ENCODE measurements around the gene TRAPPC2L. TPM values are rescaled to one million over a fixed set of nuclear protein-coding genes. Genes with fewer than 3 reads are reported as not detected.
"Not testable (repeated sequence)": the region's sequence is repeated elsewhere in the genome, so short reads cannot be mapped to it uniquely, and the experiment has no call there.

TRAPPC2L gene
- total RNA-seq, 2 donors from 2014 or later = 32.0 to 35.2 TPM

DNA sequence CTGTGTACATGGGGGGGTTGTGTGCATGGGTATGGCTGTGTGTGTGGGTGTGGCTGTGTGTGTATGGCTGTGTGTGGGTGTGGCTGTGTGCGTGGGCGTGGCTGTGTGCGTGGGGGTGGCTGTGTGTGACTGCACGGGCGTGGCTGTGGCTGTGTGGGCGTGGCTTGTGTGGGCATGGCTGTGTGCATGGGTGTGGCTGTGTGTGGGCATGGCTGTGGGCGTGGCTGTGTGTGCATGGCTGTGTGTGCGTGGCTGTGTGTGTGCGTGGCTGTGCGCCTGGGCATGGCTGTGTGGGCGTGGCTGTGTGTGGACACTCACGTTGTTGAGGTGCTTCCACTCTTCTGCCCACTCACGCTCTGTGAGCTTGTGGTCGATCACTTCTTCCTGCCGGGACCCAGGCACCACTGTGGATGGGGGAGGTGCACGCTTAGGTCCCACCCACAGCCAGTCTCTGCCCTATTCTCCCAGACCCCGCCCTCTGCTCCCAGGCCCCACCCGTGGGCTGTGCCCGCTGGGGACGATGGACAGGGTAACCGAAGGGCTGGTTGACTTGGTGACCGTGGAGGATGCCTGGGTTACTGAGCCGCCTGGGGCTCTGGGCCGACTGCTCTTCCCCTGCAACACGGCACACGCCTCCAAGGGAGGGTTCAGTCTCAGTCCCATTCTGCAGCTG is 25.6 kb downstream of the TRAPPC2L start:
- H3K4me3 Mint-ChIP-seq = no peak overlapping the region
- H3K27ac Mint-ChIP-seq = no peak overlapping the region
- no peaks in the 10 kb centered on the region for H3K27me3 Mint-ChIP-seq (ENCODE audit: low read depth)
- ATAC-seq (replicated peaks in 1 of 2) (no peak), DNase-seq (no peak)
- H3K4me1 Mint-ChIP-seq (ENCODE audit: low read depth) = no peaks in the 10 kb centered on the region
- no peaks in the 10 kb centered on the region for H3K9me3 Mint-ChIP-seq
- H3K36me3 Mint-ChIP-seq (ENCODE audit: insufficient read depth in 2 of 2) = no peaks in the 10 kb centered on the region

DNA sequence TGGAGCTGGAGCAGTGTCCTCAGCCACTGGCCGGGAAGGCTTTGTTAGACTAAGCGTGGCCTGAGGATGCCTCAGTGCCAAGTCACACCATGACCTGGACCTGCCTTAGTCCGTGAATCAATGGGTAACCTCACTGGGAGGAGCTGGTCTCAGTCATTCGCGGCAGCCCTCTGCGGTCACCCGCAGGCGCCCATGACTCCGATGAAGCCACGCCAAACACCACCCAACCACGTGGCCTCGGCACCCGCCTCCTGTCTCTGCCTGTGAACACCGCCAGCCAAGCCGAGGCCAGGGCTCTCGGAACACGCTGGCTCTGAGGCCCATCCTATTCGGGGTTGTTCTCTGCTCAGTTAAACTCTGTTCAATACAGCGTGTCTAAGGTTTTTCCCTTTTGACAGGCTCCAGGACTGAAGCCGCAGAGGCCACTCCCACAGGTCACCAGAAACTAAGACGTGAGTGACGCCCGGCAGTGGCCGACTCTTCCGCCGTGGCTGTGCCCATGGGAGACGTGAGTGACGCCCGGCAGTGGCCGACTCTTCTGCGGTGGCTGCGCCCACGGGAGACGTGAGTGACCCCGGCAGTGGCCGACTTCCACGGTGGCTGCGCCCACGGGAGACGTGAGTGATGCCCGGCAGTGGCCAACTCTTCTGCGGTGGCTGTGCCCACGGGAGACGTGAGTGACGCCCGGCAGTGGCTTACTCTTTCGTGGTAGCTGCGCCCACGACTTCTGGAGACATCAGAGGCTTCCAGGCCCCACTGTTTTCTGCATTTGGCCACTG is 26.4 kb downstream of the TRAPPC2L start:
- no peak for ATAC-seq (replicated peaks in 1 of 2)
- no peaks in the 10 kb centered on the region for H3K36me3 Mint-ChIP-seq (ENCODE audit: insufficient read depth in 2 of 2)
- H3K27me3 Mint-ChIP-seq (ENCODE audit: low read depth) = no peaks in the 10 kb centered on the region
- H3K27ac Mint-ChIP-seq = no peak overlapping the region
- no peak overlapping the region for H3K4me3 Mint-ChIP-seq
- no peaks in the 10 kb centered on the region for H3K9me3 Mint-ChIP-seq
- no peaks in the 10 kb centered on the region for H3K4me1 Mint-ChIP-seq (ENCODE audit: low read depth)
- no peak for DNase-seq

DNA sequence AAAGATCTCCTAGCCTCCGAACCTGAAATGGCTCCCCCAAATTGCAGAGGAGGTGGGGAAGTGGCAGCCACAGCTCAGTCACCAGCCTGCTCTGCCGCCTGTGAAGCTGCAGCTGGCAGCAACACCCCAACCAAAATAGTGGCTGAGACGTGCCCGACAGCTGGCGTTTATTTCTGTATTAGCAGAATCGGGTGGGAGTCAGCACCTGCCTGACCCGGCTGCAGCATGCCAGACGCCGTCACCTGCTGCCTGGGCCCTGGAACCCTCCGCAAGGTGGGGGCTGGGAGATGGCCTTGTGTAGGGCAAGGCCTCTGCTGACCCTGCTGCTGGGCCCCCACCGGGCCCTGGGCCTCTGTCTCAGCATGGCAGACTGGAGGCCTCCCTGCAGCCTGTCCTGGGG is 27.0 kb downstream of the TRAPPC2L start:
- ATAC-seq (replicated peaks in 1 of 2) (no peak), DNase-seq (no peak)
- H3K9me3 Mint-ChIP-seq = no peaks in the 10 kb centered on the region
- no peaks in the 10 kb centered on the region for H3K36me3 Mint-ChIP-seq (ENCODE audit: insufficient read depth in 2 of 2)
- H3K27me3 Mint-ChIP-seq (ENCODE audit: low read depth) = no peaks in the 10 kb centered on the region
- H3K27ac Mint-ChIP-seq = no peak overlapping the region
- H3K4me3 Mint-ChIP-seq = no peak overlapping the region
- no peaks in the 10 kb centered on the region for H3K4me1 Mint-ChIP-seq (ENCODE audit: low read depth)

DNA sequence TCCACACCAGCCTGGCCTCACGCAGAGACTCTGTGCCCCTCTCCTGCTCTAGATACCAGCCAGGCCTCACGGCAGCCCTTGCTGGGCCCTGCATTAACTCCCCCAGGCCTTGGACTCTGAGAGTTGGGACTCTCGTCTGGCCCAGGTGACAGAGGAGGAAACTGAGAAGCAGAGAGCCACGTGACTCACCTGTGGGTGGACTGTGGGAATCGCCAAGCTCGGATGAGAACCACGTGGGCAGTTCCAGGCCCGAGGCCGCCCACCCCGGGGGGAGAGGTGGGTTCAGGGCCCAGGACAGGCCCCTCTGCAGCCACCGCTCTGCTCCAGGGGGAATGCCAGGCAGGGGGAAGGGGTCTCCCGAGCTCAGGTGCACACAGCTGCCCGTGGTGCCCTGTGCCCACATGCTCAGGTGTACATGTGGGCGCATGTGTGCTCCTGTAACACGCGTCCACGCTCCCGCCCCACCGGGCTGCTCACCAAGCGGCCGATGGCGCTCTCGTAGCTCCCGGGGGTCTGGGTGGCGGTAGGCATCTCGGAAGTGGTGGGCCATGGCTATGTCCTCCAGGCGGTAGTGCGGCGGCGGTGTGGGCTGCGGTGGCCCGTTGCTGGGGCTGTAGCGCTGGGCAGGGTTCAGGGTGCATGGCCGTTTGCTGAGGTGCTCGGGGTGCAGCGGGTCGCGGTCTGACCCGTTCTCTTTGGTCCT is 27.8 kb downstream of the TRAPPC2L start:
- Mint-ChIP-seq H3K27ac (no peak overlapping the region), H3K4me3 (no peak overlapping the region), H3K36me3 (ENCODE audit: insufficient read depth in 2 of 2) (no peaks in the 10 kb centered on the region), H3K9me3 (no peaks in the 10 kb centered on the region), H3K4me1 (ENCODE audit: low read depth) (no peaks in the 10 kb centered on the region), H3K27me3 (ENCODE audit: low read depth) (no peaks in the 10 kb centered on the region)
- DNase-seq (no peak), ATAC-seq (replicated peaks in 1 of 2) (no peak)

DNA sequence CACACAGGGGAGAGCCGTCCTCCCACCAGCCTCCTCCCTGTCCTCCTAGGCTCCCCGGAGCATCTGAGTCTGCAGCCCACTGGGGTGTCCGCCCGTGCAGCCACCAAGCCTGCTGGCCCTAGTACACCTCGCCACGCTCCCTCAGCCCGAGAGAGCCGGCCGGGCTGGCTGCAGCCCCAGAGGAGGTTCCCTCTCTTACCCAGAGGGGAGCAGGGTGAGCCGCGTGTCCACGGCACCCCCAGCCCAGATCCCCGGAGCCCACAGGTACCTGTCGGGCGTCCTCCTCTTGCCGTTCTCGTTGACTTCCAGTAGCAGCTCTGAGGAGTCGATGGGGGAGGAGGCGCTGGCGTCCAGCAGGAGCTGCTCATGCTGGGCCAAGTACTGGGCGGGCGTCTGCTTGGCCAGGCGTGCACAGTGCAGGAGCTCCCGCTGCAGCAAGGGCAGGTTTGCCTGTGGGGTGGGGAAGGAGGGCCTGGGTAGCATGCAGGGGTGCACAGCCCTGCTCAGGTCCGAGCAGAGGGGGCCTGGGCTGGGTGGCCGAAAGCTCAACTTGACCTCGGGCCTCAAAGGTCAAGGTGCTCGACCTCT is 28.9 kb downstream of the TRAPPC2L start:
- H3K9me3 Mint-ChIP-seq = no peaks in the 10 kb centered on the region
- no peaks in the 10 kb centered on the region for H3K36me3 Mint-ChIP-seq (ENCODE audit: insufficient read depth in 2 of 2)
- ATAC-seq (replicated peaks in 1 of 2) = no peak
- DNase-seq = no peak
- H3K4me3 Mint-ChIP-seq = no peak overlapping the region
- H3K27me3 Mint-ChIP-seq (ENCODE audit: low read depth) = no peaks in the 10 kb centered on the region
- no peak overlapping the region for H3K27ac Mint-ChIP-seq
- no peaks in the 10 kb centered on the region for H3K4me1 Mint-ChIP-seq (ENCODE audit: low read depth)

DNA sequence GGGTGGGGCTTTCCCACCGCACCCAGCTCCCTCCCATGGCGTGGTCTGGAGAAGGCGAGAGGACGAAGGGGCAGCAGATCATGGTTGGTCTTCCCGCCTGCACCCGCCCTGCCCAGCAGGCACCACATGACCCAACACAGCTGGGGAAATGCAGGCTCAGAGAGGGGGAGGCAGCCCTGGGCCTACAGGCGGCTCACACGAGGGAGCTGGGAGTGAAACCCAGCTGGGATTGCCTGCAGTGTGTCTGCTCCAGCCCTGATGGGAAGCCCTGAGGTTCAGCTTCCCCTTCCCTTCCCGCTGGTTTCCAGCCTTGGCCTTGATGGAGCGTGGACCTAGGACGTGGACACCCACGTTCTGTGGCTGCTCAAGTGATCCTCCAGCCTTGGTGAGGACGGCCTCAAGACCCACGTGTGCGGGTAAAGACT is 29.5 kb downstream of the TRAPPC2L start:
- no peaks in the 10 kb centered on the region for H3K9me3 Mint-ChIP-seq
- H3K27ac Mint-ChIP-seq = no peak overlapping the region
- H3K4me3 Mint-ChIP-seq = no peak overlapping the region
- no peaks in the 10 kb centered on the region for H3K4me1 Mint-ChIP-seq (ENCODE audit: low read depth)
- no peak for DNase-seq
- no peaks in the 10 kb centered on the region for H3K36me3 Mint-ChIP-seq (ENCODE audit: insufficient read depth in 2 of 2)
- no peaks in the 10 kb centered on the region for H3K27me3 Mint-ChIP-seq (ENCODE audit: low read depth)
- ATAC-seq (replicated peaks in 1 of 2) = no peak

DNA sequence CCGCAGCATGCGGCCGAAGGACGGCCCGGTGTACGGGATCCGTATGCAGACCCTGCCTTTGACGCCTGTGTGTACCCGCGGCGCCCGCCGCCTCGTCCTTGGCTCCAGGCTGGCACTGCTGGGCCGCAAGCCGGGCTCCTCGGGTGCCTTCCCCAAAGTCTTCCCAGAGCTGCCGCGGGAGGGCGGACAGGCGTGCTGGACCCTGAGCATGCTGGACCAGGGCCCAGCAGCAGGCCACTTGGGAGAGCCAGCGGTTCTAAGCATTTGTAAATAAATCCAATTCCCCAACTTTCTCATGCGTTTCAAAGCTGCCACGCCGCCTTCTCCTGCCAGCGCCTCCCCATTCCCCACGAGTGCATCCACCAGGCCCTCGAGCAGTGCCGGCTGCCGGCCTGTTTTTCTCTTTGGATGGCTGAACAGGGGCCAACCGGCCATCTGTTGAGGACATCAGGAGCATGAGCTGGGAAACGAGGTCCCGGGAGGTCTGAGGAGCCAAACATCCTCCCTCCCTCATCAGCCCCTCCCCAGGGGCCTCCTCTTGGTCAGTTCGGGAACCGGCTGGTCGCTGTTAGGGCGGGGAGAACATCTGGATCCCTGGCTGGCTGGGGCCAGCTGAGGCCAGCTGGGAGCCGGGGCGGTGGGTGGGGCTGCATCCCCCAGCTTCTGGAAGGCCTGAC is 30.1 kb downstream of the TRAPPC2L start:
- ATAC-seq (replicated peaks in 1 of 2) (no peak), DNase-seq (no peak)
- no peaks in the 10 kb centered on the region for H3K9me3 Mint-ChIP-seq
- no peaks in the 10 kb centered on the region for H3K4me1 Mint-ChIP-seq (ENCODE audit: low read depth)
- H3K27ac Mint-ChIP-seq = no peak overlapping the region
- H3K27me3 Mint-ChIP-seq (ENCODE audit: low read depth) = no peaks in the 10 kb centered on the region
- no peaks in the 10 kb centered on the region for H3K36me3 Mint-ChIP-seq (ENCODE audit: insufficient read depth in 2 of 2)
- no peak overlapping the region for H3K4me3 Mint-ChIP-seq

DNA sequence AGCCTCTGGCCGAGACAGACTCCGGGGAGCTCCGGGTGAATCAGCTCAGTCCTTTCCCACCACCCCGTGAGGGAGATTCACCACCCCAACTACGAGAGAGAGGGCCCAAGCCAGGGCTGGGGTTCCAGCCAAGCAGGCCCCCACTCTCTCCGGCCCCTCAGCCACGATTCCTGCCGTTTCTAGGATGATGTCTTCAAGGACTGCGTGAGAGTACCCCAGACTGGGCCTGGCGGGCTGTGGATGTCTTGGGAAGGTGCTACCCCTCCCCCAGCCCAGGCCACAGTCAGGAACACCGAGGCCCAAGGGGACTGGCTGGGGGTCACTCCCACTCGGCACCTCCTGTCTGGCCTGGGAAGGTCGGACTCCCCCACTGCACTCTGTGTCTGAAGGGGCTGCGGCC is 31.1 kb downstream of the TRAPPC2L start:
- Mint-ChIP-seq H3K4me3 (no peak overlapping the region), H3K27ac (no peak overlapping the region), H3K27me3 (ENCODE audit: low read depth) (no peaks in the 10 kb centered on the region), H3K4me1 (ENCODE audit: low read depth) (no peaks in the 10 kb centered on the region), H3K36me3 (ENCODE audit: insufficient read depth in 2 of 2) (no peaks in the 10 kb centered on the region), H3K9me3 (no peaks in the 10 kb centered on the region)
- no peak for ATAC-seq (replicated peaks in 1 of 2)
- no peak for DNase-seq

DNA sequence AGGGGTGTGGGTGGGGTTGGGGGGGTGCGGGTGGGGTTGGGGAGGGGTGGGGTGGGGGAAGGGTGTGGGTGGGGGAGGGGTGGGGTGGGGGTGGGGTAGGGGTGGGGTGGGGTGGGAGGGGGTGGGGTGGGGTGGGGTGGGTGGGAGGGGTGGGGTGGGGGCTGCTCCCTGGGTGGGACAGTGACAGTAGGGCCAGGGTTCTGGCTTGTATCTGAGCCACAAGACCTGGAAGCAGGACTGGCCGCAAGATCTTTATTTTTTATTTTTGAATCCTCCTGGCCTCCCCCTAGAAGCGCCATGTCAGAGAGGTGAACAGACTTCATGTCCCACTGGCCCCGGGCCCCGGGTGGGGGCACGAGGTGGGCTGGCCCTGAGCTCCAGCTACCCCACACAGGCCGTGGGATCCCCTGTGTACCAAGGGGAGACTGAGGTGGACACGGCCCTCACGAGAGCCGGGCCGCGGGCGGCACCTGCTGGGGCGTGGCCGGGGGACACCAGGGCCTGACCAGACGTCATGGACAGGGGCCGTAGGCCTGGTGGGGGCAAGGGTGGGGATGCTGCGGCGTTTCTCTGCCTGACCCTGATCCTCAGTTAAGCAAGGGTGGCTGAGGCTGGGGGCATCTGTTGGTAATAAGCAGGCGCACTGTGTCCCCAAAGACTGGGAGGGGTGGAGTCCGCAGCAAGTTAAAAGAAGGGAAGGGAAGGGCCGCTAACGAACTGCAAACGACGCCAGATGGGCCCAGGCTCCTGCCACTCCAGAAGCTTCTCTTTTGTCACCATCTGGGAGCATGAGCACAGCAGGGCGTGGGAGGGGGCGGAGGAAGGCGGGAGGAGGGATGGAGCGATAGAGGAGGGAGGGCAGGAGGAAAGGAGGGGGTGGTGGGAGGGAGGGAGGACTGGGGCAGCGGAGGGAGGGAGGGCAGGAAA is 31.8 kb downstream of the TRAPPC2L start:
- Mint-ChIP-seq H3K27ac (no peak overlapping the region), H3K4me3 (no peak overlapping the region), H3K9me3 (no peaks in the 10 kb centered on the region), H3K27me3 (ENCODE audit: low read depth) (no peaks in the 10 kb centered on the region), H3K4me1 (ENCODE audit: low read depth) (no peaks in the 10 kb centered on the region), H3K36me3 (ENCODE audit: insufficient read depth in 2 of 2) (no peaks in the 10 kb centered on the region)
- no peak for DNase-seq
- no peak for ATAC-seq (replicated peaks in 1 of 2)

DNA sequence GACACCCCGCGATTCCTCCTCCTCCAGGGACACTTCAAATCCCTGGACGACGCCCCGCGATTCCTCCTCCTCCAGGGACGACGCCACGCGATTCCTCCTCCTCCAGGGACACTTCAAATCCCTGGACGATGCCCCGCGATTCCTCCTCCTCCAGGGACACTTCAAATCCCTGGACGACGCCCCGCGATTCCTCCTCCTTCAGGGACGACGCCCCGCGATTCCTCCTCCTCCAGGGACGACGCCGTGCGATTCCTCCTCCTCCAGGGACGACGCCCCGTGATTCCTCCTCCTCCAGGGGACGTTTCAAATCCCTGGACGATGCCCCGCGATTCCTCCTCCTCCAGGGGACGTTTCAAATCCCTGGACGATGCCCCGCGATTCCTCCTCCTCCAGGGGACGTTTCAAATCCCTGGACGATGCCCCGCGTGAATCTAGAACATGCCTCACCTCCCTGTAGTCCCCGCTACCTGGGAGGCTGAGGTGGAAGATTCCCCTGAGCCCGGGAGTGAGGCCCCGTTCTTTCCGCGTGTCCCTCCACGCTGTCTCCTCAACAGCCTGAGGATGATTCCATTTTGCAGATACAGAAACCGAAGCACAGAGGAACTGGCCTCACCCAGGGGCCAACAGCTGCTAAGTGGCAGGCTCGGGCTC is 32.9 kb downstream of the TRAPPC2L start:
- not testable (repeated sequence) for DNase-seq; H3K36me3 Mint-ChIP-seq (ENCODE audit: insufficient read depth in 2 of 2); ATAC-seq (replicated peaks in 1 of 2); H3K4me1 Mint-ChIP-seq (ENCODE audit: low read depth); H3K27ac Mint-ChIP-seq; H3K9me3 Mint-ChIP-seq; H3K4me3 Mint-ChIP-seq; H3K27me3 Mint-ChIP-seq (ENCODE audit: low read depth)

DNA sequence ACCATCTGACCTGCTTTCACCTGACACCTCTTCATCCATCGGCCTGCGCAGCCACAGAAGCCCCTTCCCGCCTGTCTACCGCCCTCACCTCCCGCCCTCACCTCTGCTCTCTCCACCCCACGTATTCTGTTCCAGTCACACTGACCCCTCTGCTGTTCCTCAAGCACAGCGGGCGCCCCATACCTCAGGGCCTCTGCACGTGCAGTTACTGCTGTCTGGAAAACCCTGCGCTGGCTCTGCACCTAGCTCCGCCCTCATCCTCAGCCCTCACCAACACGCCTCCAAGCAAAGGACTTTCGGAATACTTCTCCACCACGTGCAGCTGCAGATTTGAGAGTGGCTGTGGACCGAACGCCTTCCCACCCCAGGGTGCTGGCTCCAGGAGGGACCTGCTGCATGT is 34.2 kb downstream of the TRAPPC2L start:
- Mint-ChIP-seq H3K4me1 (ENCODE audit: low read depth) (no peaks in the 10 kb centered on the region), H3K4me3 (no peak overlapping the region), H3K27me3 (ENCODE audit: low read depth) (no peaks in the 10 kb centered on the region), H3K36me3 (ENCODE audit: insufficient read depth in 2 of 2) (no peaks in the 10 kb centered on the region), H3K27ac (no peak overlapping the region), H3K9me3 (no peaks in the 10 kb centered on the region)
- DNase-seq = no peak
- ATAC-seq (replicated peaks in 1 of 2) = no peak

DNA sequence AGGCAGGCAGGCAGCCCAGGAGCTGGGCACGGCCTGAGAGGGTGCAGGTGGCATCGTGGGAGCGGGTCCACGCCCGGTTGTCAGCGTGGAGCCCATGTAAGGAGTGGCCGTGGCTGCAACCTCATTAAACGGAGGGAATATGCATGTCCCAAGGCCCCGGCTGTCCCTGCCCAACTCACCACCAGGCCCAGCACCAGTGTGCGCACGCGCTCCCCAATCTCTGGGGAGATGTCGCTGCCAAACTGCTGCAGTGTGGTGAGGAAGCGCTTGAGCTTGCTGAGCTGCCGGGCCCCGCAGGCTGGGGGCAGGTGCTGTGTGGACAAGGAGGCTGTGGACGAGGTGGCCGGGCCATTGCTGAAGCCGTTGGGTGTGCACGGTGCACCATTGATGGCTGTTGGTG is 35.1 kb downstream of the TRAPPC2L start:
- Mint-ChIP-seq H3K9me3 (no peaks in the 10 kb centered on the region), H3K27ac (no peak overlapping the region), H3K27me3 (ENCODE audit: low read depth) (no peaks in the 10 kb centered on the region), H3K36me3 (ENCODE audit: insufficient read depth in 2 of 2) (no peaks in the 10 kb centered on the region), H3K4me3 (no peak overlapping the region), H3K4me1 (ENCODE audit: low read depth) (no peaks in the 10 kb centered on the region)
- DNase-seq (no peak), ATAC-seq (replicated peaks in 1 of 2) (no peak)

All from activated T-cell treated with anti-CD3 and anti-CD28 coated beads, Interleukin-2, amount 50 U/mL, for 72 hours (primary cell).